Right lobe of liver (tissue), 4 donors: ENCODE results near the gene SEMA6B.

Experiments used
- CTCF ChIP-seq, 4 donors: fragments of 200-600 bp in 3 of 4; fragments of 450-650 bp in 1 of 4; IDR thresholded peaks; one replicate each; pipeline versions ENCODE4 v1.5.1 to v1.8.0; 2016 to 2022; ENCODE audit warnings: antibody characterized with exemption in 4 of 4, mild to moderate bottlenecking in 2 of 4
- POLR2A ChIP-seq: fragments of 450-650 bp; IDR thresholded peaks from one replicate; pipeline ENCODE4 v1.6.1; 2017; ENCODE audit warnings: antibody characterized with exemption, mild to moderate bottlenecking
- donor health status: DM: no; HTN: no; CAD: no.
- donor health status: DM: no; HTN: no; CAD: no.
- donor health status: DM: no; HTN: yes; CAD: no.

GRCh38 chr19:4552525-4552819, 7.0 kb downstream of the SEMA6B start:
- no peak for TF ChIP-seq POLR2A
- TF ChIP-seq CTCF (IDR thresholded peaks at IDR 0.05), result no peak
